ENCODE data around the gene ZNF75A. TPM values are rescaled to one million over a fixed set of nuclear protein-coding genes. Genes with fewer than 3 reads are reported as not detected.

ZNF75A gene
- total RNA-seq, 1 experiment from 2014 or later = 26.1 TPM

- DNase-seq (ENCODE audit: low spot score) = no peak
These were observed 20.2 kb upstream of the ZNF75A start for GRCh38 chr16:3285131-3285530.

DNA sequence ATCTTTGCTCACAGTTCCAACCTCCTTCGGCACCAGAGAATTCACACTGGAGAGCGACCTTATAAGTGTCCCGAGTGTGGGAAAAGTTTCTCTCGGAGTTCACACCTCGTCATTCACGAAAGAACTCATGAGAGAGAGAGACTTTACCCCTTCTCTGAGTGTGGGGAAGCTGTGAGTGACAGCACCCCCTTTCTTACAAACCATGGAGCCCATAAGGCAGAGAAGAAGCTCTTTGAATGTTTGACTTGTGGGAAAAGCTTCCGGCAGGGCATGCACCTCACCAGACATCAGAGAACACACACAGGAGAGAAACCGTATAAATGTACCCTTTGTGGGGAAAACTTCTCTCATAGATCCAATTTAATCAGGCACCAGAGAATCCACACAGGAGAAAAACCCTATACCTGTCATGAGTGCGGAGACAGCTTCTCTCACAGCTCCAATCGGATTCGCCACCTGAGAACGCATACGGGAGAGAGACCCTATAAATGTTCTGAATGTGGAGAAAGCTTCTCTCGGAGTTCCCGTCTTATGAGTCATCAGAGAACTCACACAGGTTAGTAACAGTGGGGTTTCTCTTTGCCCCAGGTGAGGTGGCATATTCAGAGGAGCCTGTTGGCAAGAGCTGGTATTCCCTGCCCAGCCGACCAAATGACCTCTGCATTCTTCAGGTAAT lies 15.2 kb upstream of the ZNF75A start:
- no peak for DNase-seq (ENCODE audit: low spot score)

GRCh38 chr16:3292604-3293003 lies 12.7 kb upstream of the ZNF75A start:
- DNase-seq (ENCODE audit: low spot score) = no peak

GRCh38 chr16:3295209-3295608 lies 10.1 kb upstream of the ZNF75A start:
- no peak for DNase-seq (ENCODE audit: low spot score)

GRCh38 chr16:3295783-3296182 lies 9.5 kb upstream of the ZNF75A start:
- no peak for DNase-seq (ENCODE audit: low spot score)

- DNase-seq (ENCODE audit: low spot score) = no peak
These were observed 927 bp upstream of the ZNF75A start for GRCh38 chr16:3304370-3304769.

DNA sequence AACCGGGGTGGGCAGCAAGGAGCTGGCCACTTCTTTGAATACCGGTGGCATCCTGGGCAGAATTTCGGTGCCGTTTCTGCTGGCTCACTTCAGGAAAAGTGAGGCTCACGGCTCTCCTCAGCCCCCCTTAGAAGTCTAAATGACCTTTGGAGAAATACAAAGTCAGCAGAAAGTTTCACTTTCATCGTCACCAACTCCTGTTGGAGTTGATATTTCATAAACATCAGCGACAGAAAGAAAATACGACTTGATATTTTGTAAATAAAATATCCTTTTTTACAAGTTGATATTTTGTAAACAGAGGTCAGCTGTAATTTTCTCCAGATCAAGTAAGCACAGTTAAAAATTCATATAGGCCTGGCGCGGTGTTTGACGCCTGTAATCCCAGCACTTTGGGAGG lies 781 bp downstream of the ZNF75A start:
- DNase-seq (ENCODE audit: low spot score) = no peak

- DNase-seq (ENCODE audit: low spot score) = no peak
These were observed 6.2 kb downstream of the ZNF75A start for GRCh38 chr16:3311496-3311895.

DNA sequence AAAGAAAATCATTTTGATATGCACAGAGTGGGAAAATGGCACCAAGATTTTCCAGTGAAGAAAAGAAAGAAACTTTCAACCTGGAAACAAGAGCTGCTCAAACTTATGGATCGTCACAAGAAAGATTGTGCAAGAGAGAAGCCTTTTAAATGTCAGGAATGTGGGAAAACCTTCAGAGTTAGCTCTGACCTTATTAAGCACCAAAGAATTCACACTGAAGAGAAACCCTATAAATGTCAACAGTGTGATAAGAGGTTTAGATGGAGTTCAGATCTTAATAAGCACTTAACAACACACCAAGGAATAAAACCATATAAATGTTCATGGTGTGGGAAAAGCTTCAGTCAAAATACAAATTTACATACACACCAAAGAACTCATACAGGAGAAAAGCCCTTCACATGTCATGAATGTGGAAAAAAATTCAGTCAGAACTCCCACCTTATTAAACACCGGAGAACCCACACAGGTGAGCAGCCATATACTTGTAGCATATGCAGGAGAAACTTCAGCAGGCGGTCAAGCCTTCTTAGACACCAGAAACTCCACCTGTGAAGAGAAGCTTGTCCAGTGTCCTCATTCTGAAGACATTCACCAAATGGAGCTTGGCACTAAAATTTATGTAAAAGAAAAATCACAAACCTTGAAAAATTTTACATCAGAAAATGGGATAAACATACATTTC lies 12.2 kb downstream of the ZNF75A start:
- no peak for DNase-seq (ENCODE audit: low spot score)

DNA sequence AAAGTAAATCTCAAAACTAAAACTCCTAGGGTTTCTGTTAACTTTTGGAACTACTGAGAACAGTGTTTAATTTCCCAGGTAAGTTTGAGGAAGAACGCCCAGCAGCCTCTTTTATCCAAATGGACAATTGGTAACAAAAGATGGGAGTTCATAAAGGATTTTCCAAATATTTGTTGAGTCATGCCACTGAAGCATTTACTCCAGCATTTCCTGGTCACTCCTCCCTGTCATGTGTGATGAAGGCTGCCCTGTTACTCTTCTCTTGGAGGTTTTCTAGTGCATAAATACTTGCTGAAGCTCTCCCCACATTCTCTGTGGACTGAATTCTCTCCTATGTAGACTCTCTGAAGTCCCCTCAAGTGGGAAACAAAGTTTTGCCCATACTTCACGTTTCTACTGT lies 16.5 kb downstream of the ZNF75A start:
- peak; percentile 44 for DNase-seq (ENCODE audit: low spot score)

DNA sequence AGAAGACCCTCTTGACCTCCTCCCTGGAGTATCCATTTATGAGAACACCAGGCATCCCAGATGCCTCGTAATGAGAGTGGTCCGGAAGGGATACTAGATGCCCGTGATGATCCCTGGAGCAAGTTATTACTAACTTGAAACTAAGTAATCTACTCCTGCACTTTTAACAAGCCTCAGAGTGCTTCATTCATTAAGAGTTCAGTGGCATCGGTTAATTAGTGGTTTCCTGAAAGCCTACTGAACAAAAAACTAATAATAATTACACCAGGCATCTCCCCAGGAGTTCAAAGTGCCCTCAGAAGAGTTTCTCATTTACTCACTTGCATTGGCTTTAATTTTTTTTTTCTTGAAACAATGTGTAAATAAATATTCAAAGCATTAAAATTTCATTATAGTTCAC lies 22.2 kb downstream of the ZNF75A start:
- no peak for DNase-seq (ENCODE audit: low spot score)

DNA sequence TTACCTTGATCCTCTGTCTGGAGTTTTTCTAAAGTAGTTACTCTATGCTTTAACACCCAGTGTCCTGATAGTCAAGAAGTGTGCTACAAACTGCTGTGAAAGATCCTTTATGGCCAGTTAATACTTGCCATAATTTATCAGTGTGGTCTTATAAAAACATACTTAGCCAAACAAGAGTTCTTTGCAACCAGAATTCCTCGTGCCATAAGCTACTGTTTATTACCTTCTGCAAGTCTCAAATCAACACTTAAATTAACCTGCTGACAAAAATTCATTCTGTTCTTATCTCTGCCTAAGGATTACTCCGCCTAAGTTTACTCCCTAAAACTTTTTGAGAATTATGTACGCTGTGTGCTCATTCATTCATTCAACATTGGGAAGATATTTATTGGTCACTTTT lies 22.8 kb downstream of the ZNF75A start:
- DNase-seq (ENCODE audit: low spot score) = no peak

- no peak for DNase-seq (ENCODE audit: low spot score)
These were observed 23.3 kb downstream of the ZNF75A start for GRCh38 chr16:3328643-3329042.

DNA sequence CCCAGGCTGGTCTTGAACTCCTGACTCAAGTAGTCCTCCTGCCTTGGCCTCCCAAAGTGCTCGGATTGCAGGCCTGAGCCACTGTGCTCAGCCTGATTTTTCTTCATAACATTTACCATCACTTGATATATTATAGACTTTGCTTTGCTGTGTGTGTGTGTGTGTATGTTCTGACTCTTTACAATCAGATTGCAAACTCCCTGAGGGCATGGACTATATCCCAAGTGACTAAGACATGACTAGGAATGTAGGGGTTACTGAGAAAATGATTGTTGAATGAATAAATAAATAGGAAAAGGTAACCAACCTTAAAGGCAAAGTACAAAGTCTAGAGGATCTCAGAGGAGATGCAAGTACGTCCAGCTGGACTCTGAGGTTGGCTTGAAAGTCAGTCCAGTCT lies 40.7 kb downstream of the ZNF75A start:
- DNase-seq (ENCODE audit: low spot score) = no peak

- no peak for DNase-seq (ENCODE audit: low spot score)
These were observed 42.3 kb downstream of the ZNF75A start for GRCh38 chr16:3347586-3347985.

- no peak for DNase-seq (ENCODE audit: low spot score)
These were observed 43.4 kb downstream of the ZNF75A start for GRCh38 chr16:3348547-3349167.

- no peak for DNase-seq (ENCODE audit: low spot score)
These were observed 43.9 kb downstream of the ZNF75A start for GRCh38 chr16:3349175-3349574.

DNA sequence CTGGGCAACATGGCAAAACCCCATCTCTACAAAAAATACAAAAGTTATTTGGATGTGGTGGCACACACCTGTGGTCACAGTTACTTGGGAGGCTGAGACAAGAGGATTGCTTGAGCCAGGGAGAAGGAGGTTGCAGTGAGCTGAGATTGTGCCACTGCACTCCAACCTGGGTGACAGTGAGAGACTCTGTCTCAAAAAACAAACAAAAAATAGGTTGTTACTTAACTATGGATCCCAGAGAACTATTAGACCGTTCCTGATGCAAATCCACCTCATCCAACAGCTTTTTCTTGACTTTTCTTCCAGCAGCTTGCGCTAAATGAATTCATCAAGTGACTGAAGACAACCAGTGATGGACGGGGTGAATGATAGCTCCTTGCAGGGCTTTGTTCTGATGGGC lies 50.3 kb downstream of the ZNF75A start, which contains the start of gene OR2C1:
Gene OR2C1 (plus strand): TSS at position 301 of the 400 bp plus-strand sequence. CDS start 52 bp downstream, at position 353.
- DNase-seq (ENCODE audit: low spot score) = no peak

- DNase-seq (ENCODE audit: low spot score) = no peak
These were observed 50.8 kb downstream of the ZNF75A start for GRCh38 chr16:3356118-3356517.

DNA sequence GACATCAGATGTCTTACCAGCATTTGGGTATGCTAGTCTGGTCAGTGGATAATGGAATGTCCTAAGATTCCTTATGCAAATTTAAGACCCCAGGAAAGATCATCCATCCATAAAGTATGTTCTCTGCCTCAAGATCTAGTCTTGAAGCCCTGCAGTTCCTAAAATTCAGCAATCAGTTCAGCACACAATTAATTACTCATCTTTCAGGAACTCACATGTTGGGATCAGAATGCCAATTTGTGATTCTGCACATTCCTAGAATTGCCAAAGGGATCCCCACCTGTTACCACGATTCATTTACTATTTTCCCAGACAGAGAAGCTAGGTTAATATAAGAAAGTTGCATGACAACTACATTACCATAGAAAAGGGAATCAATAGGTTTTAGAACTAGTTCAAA lies 53.6 kb downstream of the ZNF75A start:
- DNase-seq (ENCODE audit: low spot score) = peak; percentile 31

GRCh38 chr16:3362931-3363330 lies 57.6 kb downstream of the ZNF75A start:
- DNase-seq (ENCODE audit: low spot score) = no peak

DNA sequence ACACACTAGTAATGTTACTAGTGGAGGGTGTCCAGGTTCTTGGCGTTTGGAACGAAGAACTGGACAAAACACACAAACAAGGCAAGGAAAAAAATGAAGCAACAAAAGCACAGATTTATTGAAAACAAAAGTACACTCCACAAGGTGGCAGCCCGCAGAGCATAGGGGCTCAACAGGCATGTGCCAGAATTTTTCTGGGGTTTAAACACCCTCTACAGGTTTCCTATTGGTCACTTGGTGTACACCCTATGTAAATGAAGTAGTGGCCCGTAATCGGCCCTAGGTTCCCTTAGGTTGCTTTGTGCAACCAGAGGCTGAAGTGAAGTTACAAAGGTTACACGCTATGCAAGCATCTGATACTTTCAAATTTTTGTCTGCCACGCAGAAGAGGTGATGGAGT lies 58.5 kb downstream of the ZNF75A start:
- no peak for DNase-seq (ENCODE audit: low spot score)

DNA sequence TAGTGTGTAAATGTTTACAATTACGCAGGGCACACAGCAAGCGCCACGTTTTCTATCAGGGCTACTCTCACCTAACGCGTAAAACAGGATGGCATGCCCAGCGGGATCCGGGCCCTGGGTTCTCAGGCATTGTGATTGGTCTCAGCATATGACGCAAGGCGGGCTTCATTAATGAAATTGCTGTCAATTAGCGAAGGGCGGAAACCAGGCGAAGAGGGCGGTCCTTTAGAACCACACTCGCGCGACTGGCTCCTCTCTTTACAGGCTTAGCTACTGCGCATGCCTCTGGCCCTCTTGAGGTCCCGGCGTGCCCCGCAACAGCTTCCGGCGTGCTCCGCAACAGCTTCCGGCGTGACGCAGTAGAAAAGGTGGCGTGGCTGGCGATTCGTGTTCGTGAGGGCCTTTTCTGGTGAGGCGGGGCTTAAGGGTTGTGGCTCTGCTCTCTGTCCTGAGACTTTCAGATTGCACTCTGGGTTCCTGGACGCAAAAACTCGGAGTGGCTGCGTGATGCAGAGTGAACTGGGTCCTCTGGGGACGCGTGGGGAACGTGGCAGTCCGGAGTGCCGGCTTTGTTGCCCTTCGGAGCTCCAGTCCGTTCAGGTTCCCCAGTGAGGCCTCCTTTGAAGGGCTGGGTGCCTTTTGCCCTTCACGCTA lies 59.6 kb downstream of the ZNF75A start:
- peak; percentile 96 for DNase-seq (ENCODE audit: low spot score)
